Epidermal melanocyte (primary cell): Measurements from ENCODE around the gene EPB41L3.
A peak's percentile ranks its signal among the peaks of the same experiment; 100 is the strongest.
"Not testable (repeated sequence)": the region's sequence is repeated elsewhere in the genome, so short reads cannot be mapped to it uniquely, and the experiment has no call there.

ENCODE experiments used
- DNase-seq: peaks from one replicate; pipeline ENCODE4 v3.0.0; 2011; ENCODE audit warnings: low spot score; ENCODE audit not compliant: insufficient read length

EPB41L3 gene

GRCh38 chr18:5532066-5532465 is 11.7 kb downstream of the EPB41L3 start:
- no peak for DNase-seq

GRCh38 chr18:5530629-5531178 is 13.1 kb downstream of the EPB41L3 start:
- no peak for DNase-seq

GRCh38 chr18:5529471-5529870 is 14.3 kb downstream of the EPB41L3 start:
- DNase-seq: no peak

GRCh38 chr18:5527603-5528002 is 16.2 kb downstream of the EPB41L3 start:
- peak; percentile 44 for DNase-seq

- DNase-seq: no peak
These were observed 19.1 kb downstream of the EPB41L3 start for GRCh38 chr18:5524660-5525059.

- no peak for DNase-seq
These were observed 22.8 kb downstream of the EPB41L3 start for GRCh38 chr18:5521000-5521399.

GRCh38 chr18:5520464-5520863 is 23.3 kb downstream of the EPB41L3 start:
- no peak for DNase-seq

GRCh38 chr18:5519448-5520298 is 24.1 kb downstream of the EPB41L3 start:
- DNase-seq: no peak

- DNase-seq: no peak
These were observed 24.9 kb downstream of the EPB41L3 start for GRCh38 chr18:5518899-5519371.

GRCh38 chr18:5518179-5518770 is 25.5 kb downstream of the EPB41L3 start:
- DNase-seq: no peak

- no peak for DNase-seq
These were observed 27.0 kb downstream of the EPB41L3 start for GRCh38 chr18:5516841-5517240.

- DNase-seq: no peak
These were observed 28.6 kb downstream of the EPB41L3 start for GRCh38 chr18:5515011-5515784.

GRCh38 chr18:5513947-5514346 is 29.9 kb downstream of the EPB41L3 start:
- no peak for DNase-seq

GRCh38 chr18:5512176-5512575 is 31.6 kb downstream of the EPB41L3 start:
- no peak for DNase-seq

- not testable (repeated sequence) for DNase-seq
These were observed 32.3 kb downstream of the EPB41L3 start for GRCh38 chr18:5511541-5511940.

GRCh38 chr18:5510135-5510846 is 33.5 kb downstream of the EPB41L3 start:
- no peak for DNase-seq

- no peak for DNase-seq
These were observed 35.0 kb downstream of the EPB41L3 start for GRCh38 chr18:5508821-5509220.

GRCh38 chr18:5507756-5508155 is 36.0 kb downstream of the EPB41L3 start:
- DNase-seq: no peak

- DNase-seq: no peak
These were observed 37.6 kb downstream of the EPB41L3 start for GRCh38 chr18:5506174-5506573.

- no peak for DNase-seq
These were observed 40.1 kb downstream of the EPB41L3 start for GRCh38 chr18:5503740-5504139.
